ENCODE measurements around the gene MTHFR.
A peak's percentile ranks its signal among the peaks of the same experiment; 100 is the strongest.

Gene MTHFR

DNA sequence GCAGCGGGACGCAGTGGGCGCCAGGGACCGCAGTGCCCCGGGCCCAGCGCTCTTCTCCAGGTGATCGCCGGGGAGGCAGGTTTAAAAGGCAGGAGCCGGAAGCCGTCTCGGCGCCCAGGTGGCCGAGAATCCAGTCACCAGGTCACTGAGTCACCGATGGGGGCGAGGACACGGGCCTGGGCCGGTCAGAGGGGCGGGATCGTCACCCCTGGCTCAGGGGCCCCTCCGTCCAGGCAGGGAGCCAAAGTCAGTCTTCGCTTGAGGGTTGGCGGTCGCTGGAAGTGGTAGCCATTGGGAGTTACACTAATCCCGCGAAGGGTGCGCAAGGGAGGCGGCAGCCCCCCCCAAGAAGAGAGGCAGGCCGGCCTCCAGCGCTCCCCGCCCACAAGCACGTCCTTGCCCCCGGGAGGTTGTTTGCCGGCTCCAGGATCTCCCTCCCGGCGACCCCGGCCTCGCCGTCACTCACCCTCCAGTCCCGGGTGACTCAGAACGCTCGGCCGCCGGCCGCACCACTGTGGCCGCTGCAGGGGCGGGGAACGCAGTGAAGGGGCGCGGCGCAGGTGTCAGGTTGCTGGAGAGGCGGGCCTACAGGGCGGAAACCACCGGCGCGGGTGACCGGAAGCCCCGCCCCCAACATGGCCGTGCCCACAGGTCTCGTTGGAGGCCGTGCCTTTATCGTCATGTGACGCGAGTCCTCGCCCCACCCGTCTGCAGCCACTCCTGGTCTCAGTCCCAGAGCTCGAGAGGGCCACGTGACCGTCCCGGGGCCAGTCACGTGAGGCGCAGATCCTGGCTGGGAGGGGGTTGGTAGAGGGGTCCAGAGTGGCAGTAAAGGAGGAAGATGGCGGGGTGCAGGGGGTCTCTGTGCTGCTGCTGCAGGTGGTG, at the start of gene MTHFR, which contains the start of gene CLCN6:
Gene MTHFR, minus strand, starts transcription at position 543 of the 885 bp plus-strand sequence. CDS start 2,848 bp downstream, outside the sequence.
Gene CLCN6, plus strand, starts transcription at position 770 of the 885 bp plus-strand sequence. Its CDS starts 72 bp downstream, at position 842.
- H3K36me3 ChIP-seq (ENCODE audit: control insufficient read depth, insufficient read depth, low read length) = peaks cover 5% of the 10 kb centered on the region
- TF ChIP-seq, protein P1, sequence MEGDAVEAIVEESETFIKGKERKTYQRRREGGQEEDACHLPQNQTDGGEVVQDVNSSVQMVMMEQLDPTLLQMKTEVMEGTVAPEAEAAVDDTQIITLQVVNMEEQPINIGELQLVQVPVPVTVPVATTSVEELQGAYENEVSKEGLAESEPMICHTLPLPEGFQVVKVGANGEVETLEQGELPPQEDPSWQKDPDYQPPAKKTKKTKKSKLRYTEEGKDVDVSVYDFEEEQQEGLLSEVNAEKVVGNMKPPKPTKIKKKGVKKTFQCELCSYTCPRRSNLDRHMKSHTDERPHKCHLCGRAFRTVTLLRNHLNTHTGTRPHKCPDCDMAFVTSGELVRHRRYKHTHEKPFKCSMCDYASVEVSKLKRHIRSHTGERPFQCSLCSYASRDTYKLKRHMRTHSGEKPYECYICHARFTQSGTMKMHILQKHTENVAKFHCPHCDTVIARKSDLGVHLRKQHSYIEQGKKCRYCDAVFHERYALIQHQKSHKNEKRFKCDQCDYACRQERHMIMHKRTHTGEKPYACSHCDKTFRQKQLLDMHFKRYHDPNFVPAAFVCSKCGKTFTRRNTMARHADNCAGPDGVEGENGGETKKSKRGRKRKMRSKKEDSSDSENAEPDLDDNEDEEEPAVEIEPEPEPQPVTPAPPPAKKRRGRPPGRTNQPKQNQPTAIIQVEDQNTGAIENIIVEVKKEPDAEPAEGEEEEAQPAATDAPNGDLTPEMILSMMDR (IDR thresholded peaks at IDR 0.05; ENCODE audit: insufficient read depth, low read length, poor library complexity, severe bottlenecking) = no peak
- H3K27me3 ChIP-seq (replicated peaks; ENCODE audit: control insufficient read depth, insufficient read depth, low read length) = no peaks in the 10 kb centered on the region
- DNase-seq (ENCODE audit: extremely low read depth, insufficient read length) = peak; percentile 99
- peak within 1 kb of the TSS; percentile 92 for H3K4me3 ChIP-seq (replicated peaks; ENCODE audit: low read depth, low read length)

- no peak for DNase-seq (ENCODE audit: extremely low read depth, insufficient read length)
- Histone ChIP-seq H3K27me3 (replicated peaks; ENCODE audit: control insufficient read depth, insufficient read depth, low read length) (peaks cover 3% of the 10 kb centered on the region; the same call in 1 of the 2 replicates), H3K4me3 (replicated peaks; ENCODE audit: low read depth, low read length) (no peak overlapping the region), H3K36me3 (ENCODE audit: control insufficient read depth, insufficient read depth, low read length) (no peaks in the 10 kb centered on the region)
- TF ChIP-seq, protein P1 (IDR thresholded peaks at IDR 0.05; ENCODE audit: insufficient read depth, low read length, poor library complexity, severe bottlenecking) = no peak
Measured at GRCh38 chr1:11855430-11855829, 49.7 kb upstream of the MTHFR start.

- DNase-seq (ENCODE audit: extremely low read depth, insufficient read length) = no peak
- Histone ChIP-seq H3K27me3 (replicated peaks; ENCODE audit: control insufficient read depth, insufficient read depth, low read length) (peaks cover 1% of the 10 kb centered on the region; the same call in 1 of the 2 replicates), H3K4me3 (replicated peaks; ENCODE audit: low read depth, low read length) (no peak overlapping the region), H3K36me3 (ENCODE audit: control insufficient read depth, insufficient read depth, low read length) (no peaks in the 10 kb centered on the region)
- TF ChIP-seq, protein P1 (IDR thresholded peaks at IDR 0.05; ENCODE audit: insufficient read depth, low read length, poor library complexity, severe bottlenecking) = no peak
Measured at GRCh38 chr1:11854519-11854918, 48.8 kb upstream of the MTHFR start.

DNA sequence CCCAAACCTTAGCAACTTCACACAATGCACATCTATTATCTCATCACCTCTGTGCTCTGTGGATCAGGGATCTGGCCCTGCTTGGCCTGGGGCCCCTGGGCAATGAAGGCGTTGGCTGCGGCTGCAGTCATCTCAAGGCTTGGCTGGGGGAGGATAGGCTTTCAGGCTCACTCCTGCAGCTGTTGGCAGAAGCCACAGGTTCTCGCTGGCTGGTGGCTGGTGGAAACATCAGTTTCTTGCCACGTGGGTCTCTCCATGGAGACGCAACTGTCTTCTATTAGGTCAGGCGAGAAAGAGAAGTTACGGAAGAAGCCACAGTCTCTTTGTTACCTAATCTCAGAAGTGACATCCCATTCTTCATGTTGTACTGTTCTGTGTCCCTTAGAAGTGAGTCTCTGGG, 45.4 kb upstream of the MTHFR start:
- TF ChIP-seq, protein P1 (IDR thresholded peaks at IDR 0.05; ENCODE audit: insufficient read depth, low read length, poor library complexity, severe bottlenecking) = no peak
- Histone ChIP-seq H3K36me3 (ENCODE audit: control insufficient read depth, insufficient read depth, low read length) (peaks cover 4% of the 10 kb centered on the region), H3K4me3 (replicated peaks; ENCODE audit: low read depth, low read length) (no peak overlapping the region), H3K27me3 (replicated peaks; ENCODE audit: control insufficient read depth, insufficient read depth, low read length) (no peaks in the 10 kb centered on the region)
- DNase-seq (ENCODE audit: extremely low read depth, insufficient read length) = no peak

- DNase-seq (ENCODE audit: extremely low read depth, insufficient read length) = no peak
- H3K4me3 ChIP-seq (replicated peaks; ENCODE audit: low read depth, low read length) = no peak overlapping the region
- no peaks in the 10 kb centered on the region for H3K27me3 ChIP-seq (replicated peaks; ENCODE audit: control insufficient read depth, insufficient read depth, low read length)
- H3K36me3 ChIP-seq (ENCODE audit: control insufficient read depth, insufficient read depth, low read length) = peaks cover 4% of the 10 kb centered on the region
- TF ChIP-seq, protein P1 (IDR thresholded peaks at IDR 0.05; ENCODE audit: insufficient read depth, low read length, poor library complexity, severe bottlenecking) = no peak
Measured at GRCh38 chr1:11850156-11850555, 44.4 kb upstream of the MTHFR start.

All from GM06990 (cell line).